ENCODE measurements around the gene LYPD6. TPM values are rescaled to one million over a fixed set of nuclear protein-coding genes. Genes with fewer than 3 reads are reported as not detected.

Gene LYPD6
- total RNA-seq, 1 donor from 2014 or later, result not detected

DNA sequence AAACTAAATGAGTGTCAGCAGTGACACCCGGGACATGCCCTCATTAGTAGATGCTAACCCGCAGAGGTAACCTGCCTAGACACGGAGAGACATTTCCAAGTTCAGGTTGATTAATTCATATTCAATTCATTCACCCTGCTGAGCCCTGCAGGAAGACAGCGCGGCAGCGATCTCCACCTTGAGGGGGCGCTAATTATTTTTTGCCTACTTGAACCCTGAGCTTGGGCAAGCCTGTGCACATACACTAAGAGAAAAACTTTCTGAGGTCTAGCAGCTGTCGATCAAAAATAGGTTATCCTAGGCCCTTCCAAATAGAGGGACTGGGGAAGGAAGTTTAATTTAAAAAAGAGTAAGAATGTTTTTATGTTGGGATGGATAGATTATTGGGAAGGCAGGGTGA lies 1.3 kb upstream of the LYPD6 start:
- no peaks in the 10 kb centered on the region for H3K4me1 Mint-ChIP-seq (ENCODE audit: low read depth)
- peaks cover 49% of the 10 kb centered on the region for H3K27me3 Mint-ChIP-seq (ENCODE audit: insufficient read depth)
- H3K9me3 Mint-ChIP-seq, result no peaks in the 10 kb centered on the region
- no peaks in the 10 kb centered on the region for H3K36me3 Mint-ChIP-seq (ENCODE audit: low read depth)
- DNase-seq (ENCODE audit: low spot score), result no peak
- no peak overlapping the region for H3K4me3 Mint-ChIP-seq
- H3K27ac Mint-ChIP-seq, result no peak overlapping the region
- intact Hi-C loops (cut with micrococcal nuclease), result no loop called here

DNA sequence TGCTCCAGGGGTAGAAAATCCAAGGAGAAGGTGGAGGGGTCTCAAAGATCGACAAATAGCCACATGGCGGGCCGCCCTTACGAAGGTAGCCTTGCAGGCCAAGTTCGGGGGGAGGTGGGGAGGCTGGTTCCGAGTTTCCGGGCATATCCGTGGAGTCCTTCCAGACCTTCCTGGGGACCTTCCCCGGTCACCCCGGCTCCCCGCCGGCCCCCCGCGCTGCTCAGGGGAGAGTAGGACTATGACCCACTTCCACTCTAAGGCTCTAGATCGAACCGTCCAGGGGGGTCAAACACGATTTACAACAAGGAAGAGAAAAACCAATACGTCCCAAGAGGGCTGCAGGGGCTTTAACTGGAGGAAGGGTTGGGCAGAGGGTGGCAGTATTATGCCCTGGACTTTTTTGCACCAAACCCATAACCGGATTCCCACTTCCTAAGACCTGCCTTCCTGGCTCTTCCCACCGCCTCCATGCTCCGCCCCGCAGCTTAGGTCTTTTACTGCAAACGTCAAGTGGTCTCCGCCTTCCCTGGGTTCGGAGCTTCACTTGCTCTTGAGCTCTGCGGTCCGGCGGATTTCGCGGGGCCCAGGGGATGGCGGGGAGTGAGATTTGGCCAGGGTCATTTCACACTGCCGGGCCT lies 779 bp upstream of the LYPD6 start:
- H3K27me3 Mint-ChIP-seq (ENCODE audit: insufficient read depth), result peaks cover 49% of the 10 kb centered on the region
- no peaks in the 10 kb centered on the region for H3K9me3 Mint-ChIP-seq
- H3K4me3 Mint-ChIP-seq, result no peak overlapping the region
- no peaks in the 10 kb centered on the region for H3K4me1 Mint-ChIP-seq (ENCODE audit: low read depth)
- no peaks in the 10 kb centered on the region for H3K36me3 Mint-ChIP-seq (ENCODE audit: low read depth)
- H3K27ac Mint-ChIP-seq, result no peak overlapping the region
- DNase-seq (ENCODE audit: low spot score), result no peak
- intact Hi-C loops (cut with micrococcal nuclease), result no loop called here

DNA sequence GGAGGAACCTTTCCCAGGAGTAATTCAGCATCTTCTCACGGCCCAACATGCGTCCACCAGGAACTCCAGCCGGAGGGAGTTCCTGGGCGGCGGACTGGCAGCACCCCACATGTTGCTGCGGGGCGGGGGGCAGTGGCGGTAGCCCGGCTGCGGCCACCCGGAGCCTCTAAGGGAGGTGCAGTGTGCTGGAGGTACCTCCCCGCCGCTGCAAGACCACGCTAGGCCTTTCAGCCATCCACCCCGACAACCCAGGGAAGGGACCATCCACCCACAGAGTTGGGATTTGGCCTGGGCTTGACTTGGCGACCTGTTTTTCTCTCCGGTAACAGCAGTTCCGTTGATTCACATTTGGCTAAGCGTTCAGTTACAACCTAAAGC lies 625 bp downstream of the LYPD6 start:
- Mint-ChIP-seq H3K4me3 (no peak overlapping the region), H3K9me3 (no peaks in the 10 kb centered on the region), H3K4me1 (ENCODE audit: low read depth) (no peaks in the 10 kb centered on the region), H3K27me3 (ENCODE audit: insufficient read depth) (peaks cover 44% of the 10 kb centered on the region), H3K27ac (no peak overlapping the region), H3K36me3 (ENCODE audit: low read depth) (no peaks in the 10 kb centered on the region)
- intact Hi-C loops (cut with micrococcal nuclease), result no loop called here
- no peak for DNase-seq (ENCODE audit: low spot score)

DNA sequence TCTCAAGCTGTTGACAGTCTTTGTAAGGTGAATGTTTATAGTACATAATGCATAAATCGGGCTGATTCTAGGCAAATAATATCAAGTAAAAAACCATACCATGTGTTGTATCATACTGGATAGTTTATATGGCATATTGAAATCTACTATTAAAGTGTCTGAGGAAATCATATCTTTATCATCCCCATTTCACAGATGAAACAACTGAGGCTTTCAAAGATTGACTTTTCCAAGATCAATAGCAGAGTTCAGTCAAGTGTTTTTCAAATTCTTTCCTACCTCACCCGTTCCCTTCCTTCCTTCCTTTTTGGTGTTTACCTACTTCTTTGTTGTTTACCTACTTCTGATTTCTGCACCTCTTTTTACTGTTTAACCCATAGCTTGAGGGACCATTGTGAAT lies 2.0 kb downstream of the LYPD6 start:
- no peaks in the 10 kb centered on the region for H3K4me1 Mint-ChIP-seq (ENCODE audit: low read depth)
- no peaks in the 10 kb centered on the region for H3K36me3 Mint-ChIP-seq (ENCODE audit: low read depth)
- intact Hi-C loops (cut with micrococcal nuclease), result no loop called here
- no peak overlapping the region for H3K4me3 Mint-ChIP-seq
- H3K27ac Mint-ChIP-seq, result no peak overlapping the region
- peaks cover 44% of the 10 kb centered on the region for H3K27me3 Mint-ChIP-seq (ENCODE audit: insufficient read depth)
- DNase-seq (ENCODE audit: low spot score), result no peak
- peaks cover 4% of the 10 kb centered on the region for H3K9me3 Mint-ChIP-seq

DNA sequence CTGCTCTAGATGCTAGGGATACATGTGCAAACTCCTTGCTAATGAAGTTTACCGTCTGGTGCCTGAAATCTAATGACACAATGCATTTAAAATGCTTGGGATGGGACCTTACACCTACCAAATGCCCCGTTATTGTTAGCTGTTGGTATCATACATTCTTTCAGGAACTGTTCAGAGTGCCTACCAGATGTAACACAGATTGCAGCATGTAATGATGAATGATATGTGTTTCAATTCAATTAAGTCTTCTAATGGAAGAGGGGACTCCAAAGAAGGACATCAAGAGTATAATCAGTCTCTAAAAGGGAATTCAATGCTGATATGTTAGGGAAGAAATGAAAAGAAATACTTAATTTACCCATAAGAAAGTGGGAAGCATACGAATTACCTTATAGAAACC lies 3.2 kb downstream of the LYPD6 start:
- no peaks in the 10 kb centered on the region for H3K36me3 Mint-ChIP-seq (ENCODE audit: low read depth)
- intact Hi-C loops (cut with micrococcal nuclease), result no loop called here
- H3K27me3 Mint-ChIP-seq (ENCODE audit: insufficient read depth), result peaks cover 39% of the 10 kb centered on the region
- no peak for DNase-seq (ENCODE audit: low spot score)
- H3K27ac Mint-ChIP-seq, result no peak overlapping the region
- H3K4me1 Mint-ChIP-seq (ENCODE audit: low read depth), result no peaks in the 10 kb centered on the region
- no peak overlapping the region for H3K4me3 Mint-ChIP-seq
- H3K9me3 Mint-ChIP-seq, result peaks cover 9% of the 10 kb centered on the region

DNA sequence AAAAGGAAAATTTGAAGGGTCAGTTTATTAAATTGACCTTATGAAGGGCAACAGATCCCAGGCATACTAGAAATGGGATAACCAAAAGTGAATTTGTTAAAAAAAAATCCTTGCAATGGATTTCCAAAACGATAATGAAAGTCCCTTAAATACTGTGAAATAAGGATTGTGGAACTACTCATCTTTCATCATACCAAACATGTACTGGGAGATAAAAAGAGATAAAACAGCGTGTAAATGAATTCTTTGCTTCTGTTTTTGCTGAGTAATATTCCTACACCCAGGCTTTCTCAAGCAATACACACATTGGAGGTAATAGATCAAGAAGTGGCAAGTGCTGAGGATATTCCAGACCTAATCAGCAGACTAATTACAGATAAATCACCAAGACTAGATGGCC lies 3.8 kb downstream of the LYPD6 start:
- no peak for DNase-seq (ENCODE audit: low spot score)
- Mint-ChIP-seq H3K27ac (no peak overlapping the region), H3K36me3 (ENCODE audit: low read depth) (no peaks in the 10 kb centered on the region), H3K27me3 (ENCODE audit: insufficient read depth) (peaks cover 35% of the 10 kb centered on the region), H3K4me3 (no peak overlapping the region), H3K4me1 (ENCODE audit: low read depth) (no peaks in the 10 kb centered on the region), H3K9me3 (peaks cover 9% of the 10 kb centered on the region)
- intact Hi-C loops (cut with micrococcal nuclease), result no loop called here

DNA sequence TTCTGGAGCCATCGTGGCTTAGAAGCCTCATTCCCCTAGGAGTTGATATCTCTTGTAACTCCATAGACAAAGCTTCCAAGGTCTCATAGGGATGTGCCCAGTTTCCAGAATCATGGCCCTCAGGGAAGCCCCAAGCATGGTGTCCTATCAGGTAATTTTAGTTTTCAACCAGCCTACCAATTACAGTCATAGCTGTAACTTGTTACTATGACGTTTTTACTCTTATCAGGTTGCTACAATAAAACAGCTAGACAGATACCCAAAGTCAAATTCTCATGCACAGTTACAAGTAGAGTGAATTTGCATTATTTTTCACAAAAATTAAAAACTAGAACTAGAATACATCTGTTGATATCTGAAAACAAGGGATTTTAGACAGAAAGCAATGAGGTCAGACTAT lies 8.9 kb downstream of the LYPD6 start:
- Mint-ChIP-seq H3K27me3 (ENCODE audit: insufficient read depth) (peaks cover 7% of the 10 kb centered on the region), H3K4me1 (ENCODE audit: low read depth) (no peaks in the 10 kb centered on the region), H3K9me3 (peaks cover 9% of the 10 kb centered on the region), H3K27ac (no peak overlapping the region), H3K4me3 (no peak overlapping the region), H3K36me3 (ENCODE audit: low read depth) (no peaks in the 10 kb centered on the region)
- DNase-seq (ENCODE audit: low spot score), result no peak
- intact Hi-C loops (cut with micrococcal nuclease), result no loop called here

DNA sequence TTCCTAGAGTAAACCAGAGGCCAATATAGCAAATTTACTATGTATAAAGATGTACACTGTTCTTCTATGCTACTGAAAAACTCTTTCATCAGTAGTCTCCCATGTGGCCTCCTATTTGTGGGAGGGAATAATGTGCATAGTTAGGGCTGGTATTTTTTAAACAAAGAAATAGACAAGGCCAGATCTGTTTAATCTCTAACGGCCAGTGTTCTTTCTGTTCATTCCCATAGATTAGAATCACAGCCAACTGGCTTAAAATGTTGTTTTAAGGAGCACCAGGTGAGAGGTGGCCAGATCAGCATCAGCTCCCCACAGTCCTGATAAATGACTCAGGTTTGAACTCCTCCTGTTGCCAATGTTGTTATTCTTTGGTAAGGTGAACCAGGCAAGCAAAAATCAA lies 12.1 kb downstream of the LYPD6 start:
- H3K4me3 Mint-ChIP-seq, result no peak overlapping the region
- no peaks in the 10 kb centered on the region for H3K4me1 Mint-ChIP-seq (ENCODE audit: low read depth)
- DNase-seq (ENCODE audit: low spot score), result no peak
- no peak overlapping the region for H3K27ac Mint-ChIP-seq
- H3K9me3 Mint-ChIP-seq, result peaks cover 3% of the 10 kb centered on the region
- H3K27me3 Mint-ChIP-seq (ENCODE audit: insufficient read depth), result peaks cover 7% of the 10 kb centered on the region
- intact Hi-C loops (cut with micrococcal nuclease), result no loop called here
- no peaks in the 10 kb centered on the region for H3K36me3 Mint-ChIP-seq (ENCODE audit: low read depth)

DNA sequence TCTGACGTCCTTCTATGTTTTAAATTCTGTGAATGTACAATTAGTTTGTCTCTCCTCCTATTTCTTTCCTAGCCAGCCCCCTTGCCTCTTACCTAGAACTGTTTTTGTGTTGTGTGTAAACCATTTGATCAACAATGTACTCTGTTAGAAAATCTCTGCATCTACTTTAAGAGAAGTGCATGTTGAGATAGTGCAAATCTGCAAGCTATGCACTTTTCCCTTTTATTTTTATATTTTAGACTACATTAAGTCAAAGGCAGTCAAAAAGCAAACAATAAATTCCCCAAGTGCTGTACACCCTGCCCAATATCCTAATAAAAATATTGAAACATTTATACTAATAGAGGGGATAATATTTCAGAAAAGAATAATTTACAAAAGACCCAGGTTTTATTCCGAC lies 13.7 kb downstream of the LYPD6 start:
- no peak for DNase-seq (ENCODE audit: low spot score)
- Mint-ChIP-seq H3K36me3 (ENCODE audit: low read depth) (no peaks in the 10 kb centered on the region), H3K4me1 (ENCODE audit: low read depth) (no peaks in the 10 kb centered on the region), H3K27ac (no peak overlapping the region), H3K9me3 (no peaks in the 10 kb centered on the region), H3K4me3 (no peak overlapping the region), H3K27me3 (ENCODE audit: insufficient read depth) (peaks cover 7% of the 10 kb centered on the region)
- intact Hi-C loops (cut with micrococcal nuclease), result no loop called here

DNA sequence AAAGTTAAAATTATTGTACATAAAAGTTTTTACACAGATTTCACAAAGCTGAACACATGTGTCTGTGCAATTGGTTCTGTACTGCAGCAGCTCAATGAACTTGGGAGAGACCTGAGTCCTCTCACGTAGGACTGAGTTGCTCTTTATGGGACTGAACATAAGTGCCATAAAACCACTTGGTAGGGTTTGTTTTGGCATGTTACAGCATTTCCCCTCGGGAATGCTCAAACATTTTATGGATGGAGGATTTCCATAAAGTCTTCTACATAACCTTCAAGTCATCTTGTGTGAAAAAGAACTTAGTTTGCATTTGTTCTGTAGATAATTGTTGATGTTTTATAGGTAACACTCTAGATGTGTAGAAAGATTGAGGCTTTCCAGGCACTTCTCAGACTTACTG lies 15.9 kb downstream of the LYPD6 start:
- no peaks in the 10 kb centered on the region for H3K9me3 Mint-ChIP-seq

DNA sequence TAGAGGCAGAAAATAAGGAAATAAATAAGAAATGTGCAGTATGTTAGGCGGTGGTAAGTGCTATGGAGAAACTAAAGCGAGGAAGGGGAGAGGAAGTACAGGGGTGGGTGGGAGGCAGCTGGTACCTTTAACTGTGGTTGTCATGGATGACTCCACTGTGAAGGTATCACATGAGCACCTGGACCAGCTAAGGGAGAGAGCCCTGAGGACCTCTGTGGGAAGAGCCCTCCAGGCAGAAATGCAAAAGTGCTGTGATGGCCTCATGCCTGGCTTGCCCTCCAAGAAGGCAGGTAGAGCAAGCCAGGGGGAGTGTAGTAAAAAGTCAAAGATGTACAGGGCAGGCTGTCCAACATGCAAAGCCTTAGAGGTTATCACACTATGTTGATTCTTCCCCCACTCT lies 17.9 kb downstream of the LYPD6 start:
- DNase-seq (ENCODE audit: low spot score), result no peak
- intact Hi-C loops (cut with micrococcal nuclease), result no loop called here

More for the DNA sequence above, 15.9 kb downstream of the LYPD6 start:
- intact Hi-C loops (cut with micrococcal nuclease), result no loop called here
- H3K36me3 Mint-ChIP-seq (ENCODE audit: low read depth), result no peaks in the 10 kb centered on the region
- H3K27ac Mint-ChIP-seq, result no peak overlapping the region
- H3K4me3 Mint-ChIP-seq, result no peak overlapping the region
- no peak for DNase-seq (ENCODE audit: low spot score)
- peaks cover 6% of the 10 kb centered on the region for H3K27me3 Mint-ChIP-seq (ENCODE audit: insufficient read depth)
- no peaks in the 10 kb centered on the region for H3K4me1 Mint-ChIP-seq (ENCODE audit: low read depth)

DNA sequence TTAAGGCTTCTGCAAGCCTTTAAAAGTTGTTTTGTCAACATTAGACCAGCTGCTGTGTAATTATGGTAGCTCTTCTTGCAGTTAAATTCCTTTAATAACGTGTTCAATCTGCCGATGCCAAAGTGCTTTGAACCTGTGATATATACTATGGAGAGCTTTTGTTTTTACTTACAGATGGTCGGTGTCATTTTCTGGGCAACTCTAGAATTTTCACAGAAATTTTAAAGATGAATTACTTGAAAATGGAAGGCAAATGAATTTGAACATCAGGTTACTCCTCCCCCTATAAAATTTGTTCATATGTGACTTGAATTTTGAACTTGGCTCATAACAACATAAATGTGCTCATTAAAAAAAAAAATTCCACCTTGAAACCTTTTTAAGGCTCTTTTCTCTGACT lies 23.0 kb downstream of the LYPD6 start:
- no peak for DNase-seq (ENCODE audit: low spot score)
- no peaks in the 10 kb centered on the region for H3K9me3 Mint-ChIP-seq
- H3K27me3 Mint-ChIP-seq (ENCODE audit: insufficient read depth), result no peaks in the 10 kb centered on the region
- no peak overlapping the region for H3K4me3 Mint-ChIP-seq
- H3K36me3 Mint-ChIP-seq (ENCODE audit: low read depth), result no peaks in the 10 kb centered on the region
- H3K27ac Mint-ChIP-seq, result no peak overlapping the region
- intact Hi-C loops (cut with micrococcal nuclease), result no loop called here
- no peaks in the 10 kb centered on the region for H3K4me1 Mint-ChIP-seq (ENCODE audit: low read depth)

More for the DNA sequence above, 17.9 kb downstream of the LYPD6 start:
- Mint-ChIP-seq H3K36me3 (ENCODE audit: low read depth) (no peaks in the 10 kb centered on the region), H3K4me1 (ENCODE audit: low read depth) (no peaks in the 10 kb centered on the region), H3K4me3 (no peak overlapping the region), H3K27me3 (ENCODE audit: insufficient read depth) (no peaks in the 10 kb centered on the region), H3K27ac (no peak overlapping the region), H3K9me3 (no peaks in the 10 kb centered on the region)

DNA sequence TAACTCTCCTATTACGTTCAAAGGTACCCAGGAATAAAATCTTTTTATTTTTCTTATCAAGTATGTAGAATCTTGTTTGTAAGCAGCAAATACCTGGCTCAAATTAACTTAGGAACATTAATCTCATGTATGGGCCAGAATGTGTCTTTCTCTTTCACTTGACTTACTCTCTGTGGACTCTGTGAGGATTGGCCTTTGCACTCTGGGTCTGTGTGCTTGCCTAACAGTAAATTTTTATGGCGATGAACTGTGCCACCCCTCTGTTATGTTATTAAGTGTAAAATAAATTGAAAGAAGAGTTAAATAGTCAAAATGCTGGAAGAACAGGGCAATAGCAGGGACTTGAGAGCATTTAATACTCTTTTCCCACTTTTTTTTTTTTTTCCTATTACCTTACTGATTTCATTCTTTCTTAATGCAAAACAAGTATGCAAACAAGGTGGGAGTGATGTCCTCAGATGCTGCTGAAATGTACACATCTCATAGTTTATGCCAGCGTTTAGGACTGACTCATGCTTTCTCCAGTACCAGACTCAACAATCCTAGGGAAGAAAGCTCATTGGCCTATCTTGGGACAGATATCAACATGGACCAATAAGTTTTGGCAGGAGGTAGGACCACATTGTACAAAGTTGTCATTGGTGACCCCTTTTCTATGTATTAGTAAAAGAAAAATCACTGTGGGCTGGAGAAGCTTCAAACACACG lies 25.5 kb downstream of the LYPD6 start:
- Mint-ChIP-seq H3K4me1 (ENCODE audit: low read depth) (no peaks in the 10 kb centered on the region), H3K27ac (no peak overlapping the region), H3K27me3 (ENCODE audit: insufficient read depth) (no peaks in the 10 kb centered on the region), H3K9me3 (no peaks in the 10 kb centered on the region), H3K36me3 (ENCODE audit: low read depth) (no peaks in the 10 kb centered on the region), H3K4me3 (no peak overlapping the region)
- no peak for DNase-seq (ENCODE audit: low spot score)
- intact Hi-C loops (cut with micrococcal nuclease), result no loop called here

DNA sequence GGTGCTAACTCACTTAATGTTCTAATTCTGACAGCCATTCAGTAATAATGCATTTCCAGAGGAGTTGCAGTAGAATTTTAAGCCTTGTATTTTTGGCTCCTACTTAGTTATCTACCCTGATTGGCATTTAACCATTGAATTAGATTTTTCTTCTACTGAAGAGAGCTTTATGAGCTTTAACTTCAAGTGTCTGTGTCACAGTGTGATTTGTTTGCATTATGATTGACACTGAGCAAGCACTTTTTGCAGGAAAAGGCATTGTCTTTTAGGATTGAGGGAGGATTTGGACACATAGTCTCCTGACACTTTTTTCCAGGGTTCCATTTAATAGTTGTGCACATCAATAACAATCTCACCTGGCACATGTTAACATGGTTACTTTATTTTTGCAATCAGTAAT lies 26.7 kb downstream of the LYPD6 start:
- Mint-ChIP-seq H3K27ac (no peak overlapping the region), H3K36me3 (ENCODE audit: low read depth) (no peaks in the 10 kb centered on the region), H3K27me3 (ENCODE audit: insufficient read depth) (no peaks in the 10 kb centered on the region), H3K4me1 (ENCODE audit: low read depth) (no peaks in the 10 kb centered on the region), H3K4me3 (no peak overlapping the region), H3K9me3 (no peaks in the 10 kb centered on the region)
- intact Hi-C loops (cut with micrococcal nuclease), result no loop called here
- no peak for DNase-seq (ENCODE audit: low spot score)

All from activated T-helper 1 cell treated with anti-CD3 and anti-CD28 coated beads, Interleukin-12 subunit alpha, Interleukin-12 subunit beta, Interleukin-2, Interleukin-4 antibody, amounts not matched to agents 30 ng/mL and 10 ng/mL and 1 ng/mL, durations not matched to agents 14 hours and 24 hours and 36 hours (primary cell).